ENCODE results near the gene INKA2.

Gene INKA2

DNA sequence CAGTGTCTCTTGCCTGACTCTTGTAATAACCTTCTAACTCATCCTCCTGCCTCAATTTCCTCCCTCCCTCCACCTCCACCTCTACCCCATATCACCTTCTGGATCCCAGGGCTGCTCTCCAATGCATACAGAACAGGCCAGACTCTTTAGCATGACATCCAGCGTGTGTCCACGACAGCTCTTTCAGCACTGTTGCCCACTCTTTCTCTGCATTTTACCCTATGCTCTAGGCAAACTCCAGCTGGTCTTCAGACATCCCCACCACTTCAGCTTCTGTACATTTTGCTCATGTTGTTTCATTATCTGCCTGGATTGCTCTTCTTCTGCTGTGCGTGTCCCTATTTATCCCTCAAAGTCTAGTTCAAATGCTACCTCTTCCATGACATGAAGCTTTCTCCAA, 4.8 kb downstream of the INKA2 start:
- DNase-seq, result no peak
- H3K4me1 ChIP-seq (ENCODE audit: control insufficient read depth, insufficient read depth, low read length, poor library complexity, severe bottlenecking), result peaks cover 8% of the 10 kb centered on the region
- H3K27me3 ChIP-seq (replicated peaks; ENCODE audit: control insufficient read depth, insufficient read depth, low read length, poor library complexity, severe bottlenecking), result no peaks in the 10 kb centered on the region
- no peak overlapping the region for H3K27ac ChIP-seq (ENCODE audit: insufficient read depth, low read length, poor library complexity, severe bottlenecking)
- no peak overlapping the region for H3K4me3 ChIP-seq (ENCODE audit: insufficient read depth, low read depth, low read length, poor library complexity, severe bottlenecking)
- no peaks in the 10 kb centered on the region for H3K36me3 ChIP-seq (ENCODE audit: control insufficient read depth, insufficient read depth, low read length)
- no peaks in the 10 kb centered on the region for H3K9me3 ChIP-seq (ENCODE audit: control insufficient read depth, low read length)

DNA sequence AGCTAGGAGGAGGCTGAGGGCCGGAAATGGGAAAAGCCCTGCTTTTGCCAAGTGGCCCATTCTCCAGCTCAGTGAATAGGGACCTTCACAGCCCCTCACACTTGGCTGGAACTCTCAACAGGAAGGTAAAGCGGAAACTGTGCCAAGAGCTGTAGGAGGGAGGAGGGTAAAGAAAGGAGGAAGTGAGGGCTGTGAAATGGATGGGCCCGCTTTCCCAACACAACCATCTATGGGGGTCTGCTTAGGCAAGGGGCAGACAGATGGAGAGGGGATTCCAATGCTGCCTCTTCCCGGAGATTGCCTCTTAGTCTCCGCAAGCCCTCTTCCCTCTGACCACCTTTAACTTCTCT, 5.2 kb downstream of the INKA2 start:
- no peak for DNase-seq
- Histone ChIP-seq H3K36me3 (ENCODE audit: control insufficient read depth, insufficient read depth, low read length) (no peaks in the 10 kb centered on the region), H3K9me3 (ENCODE audit: control insufficient read depth, low read length) (no peaks in the 10 kb centered on the region), H3K27me3 (replicated peaks; ENCODE audit: control insufficient read depth, insufficient read depth, low read length, poor library complexity, severe bottlenecking) (no peaks in the 10 kb centered on the region), H3K4me1 (ENCODE audit: control insufficient read depth, insufficient read depth, low read length, poor library complexity, severe bottlenecking) (peaks cover 8% of the 10 kb centered on the region), H3K4me3 (ENCODE audit: insufficient read depth, low read depth, low read length, poor library complexity, severe bottlenecking) (no peak overlapping the region), H3K27ac (ENCODE audit: insufficient read depth, low read length, poor library complexity, severe bottlenecking) (no peak overlapping the region)

DNA sequence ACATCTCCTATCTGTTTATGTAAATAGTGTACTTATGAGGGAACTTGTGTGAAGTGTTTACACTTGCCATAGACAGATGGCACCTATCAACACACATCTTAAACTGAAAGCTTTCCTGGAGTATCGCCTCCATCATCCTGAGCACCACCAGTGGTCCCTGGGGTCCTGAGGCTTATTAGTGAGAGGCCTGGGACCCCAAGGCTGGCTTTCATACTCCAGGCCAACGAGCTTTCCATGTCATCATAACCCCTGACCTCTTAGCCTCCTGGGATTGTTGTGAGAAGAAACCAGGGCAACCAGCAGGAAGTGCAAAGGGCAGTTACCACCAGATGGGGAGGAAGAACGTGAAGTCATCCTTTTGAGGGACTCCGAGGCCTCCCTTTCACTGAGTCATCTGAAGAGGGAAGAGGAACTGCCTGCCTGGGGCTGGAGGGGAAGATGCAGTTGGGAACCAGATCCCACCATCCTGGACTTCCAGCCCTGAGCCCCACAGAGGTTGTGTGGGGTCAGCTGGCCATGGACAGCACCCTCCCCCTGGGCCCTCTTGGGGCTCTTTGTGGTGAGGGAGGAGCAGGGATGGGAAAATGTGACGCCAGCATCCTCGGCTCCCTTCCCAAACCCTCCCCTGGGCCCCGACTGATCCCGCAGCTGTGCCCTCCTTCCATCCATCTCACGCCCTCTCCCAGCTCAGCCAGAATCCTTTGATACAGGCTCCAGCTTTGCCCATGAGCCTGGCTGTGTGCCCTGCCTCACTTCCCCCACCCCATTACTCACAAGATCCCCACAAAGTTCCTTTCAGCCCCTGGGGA, 5.8 kb downstream of the INKA2 start:
- Histone ChIP-seq H3K4me1 (ENCODE audit: control insufficient read depth, insufficient read depth, low read length, poor library complexity, severe bottlenecking) (peaks cover 8% of the 10 kb centered on the region), H3K27me3 (replicated peaks; ENCODE audit: control insufficient read depth, insufficient read depth, low read length, poor library complexity, severe bottlenecking) (no peaks in the 10 kb centered on the region), H3K4me3 (ENCODE audit: insufficient read depth, low read depth, low read length, poor library complexity, severe bottlenecking) (no peak overlapping the region), H3K27ac (ENCODE audit: insufficient read depth, low read length, poor library complexity, severe bottlenecking) (no peak overlapping the region), H3K9me3 (ENCODE audit: control insufficient read depth, low read length) (no peaks in the 10 kb centered on the region), H3K36me3 (ENCODE audit: control insufficient read depth, insufficient read depth, low read length) (no peaks in the 10 kb centered on the region)
- no peak for DNase-seq

DNA sequence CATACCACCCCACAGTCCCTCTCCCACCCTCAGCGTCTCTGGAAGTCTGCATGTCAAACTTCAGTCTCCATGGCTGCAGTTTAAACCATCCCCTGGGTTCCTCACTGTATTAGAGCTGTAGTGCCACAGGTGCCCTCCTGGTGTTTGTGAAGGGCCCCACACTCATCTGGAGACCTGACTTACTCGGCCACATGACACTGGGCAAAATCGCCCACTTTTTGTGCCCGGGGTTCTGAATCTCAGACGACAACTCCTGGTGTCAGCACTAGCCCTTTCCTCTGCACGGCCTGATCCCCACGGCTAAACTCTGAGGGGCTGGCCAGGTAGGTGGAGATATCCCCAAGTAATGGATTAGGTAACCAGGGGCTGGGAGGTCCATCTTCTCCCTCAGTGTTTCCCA, 6.5 kb downstream of the INKA2 start:
- Histone ChIP-seq H3K4me3 (ENCODE audit: insufficient read depth, low read depth, low read length, poor library complexity, severe bottlenecking) (no peak overlapping the region), H3K36me3 (ENCODE audit: control insufficient read depth, insufficient read depth, low read length) (no peaks in the 10 kb centered on the region), H3K27me3 (replicated peaks; ENCODE audit: control insufficient read depth, insufficient read depth, low read length, poor library complexity, severe bottlenecking) (no peaks in the 10 kb centered on the region), H3K27ac (ENCODE audit: insufficient read depth, low read length, poor library complexity, severe bottlenecking) (no peak overlapping the region), H3K4me1 (ENCODE audit: control insufficient read depth, insufficient read depth, low read length, poor library complexity, severe bottlenecking) (peaks cover 2% of the 10 kb centered on the region), H3K9me3 (ENCODE audit: control insufficient read depth, low read length) (no peaks in the 10 kb centered on the region)
- DNase-seq, result no peak

DNA sequence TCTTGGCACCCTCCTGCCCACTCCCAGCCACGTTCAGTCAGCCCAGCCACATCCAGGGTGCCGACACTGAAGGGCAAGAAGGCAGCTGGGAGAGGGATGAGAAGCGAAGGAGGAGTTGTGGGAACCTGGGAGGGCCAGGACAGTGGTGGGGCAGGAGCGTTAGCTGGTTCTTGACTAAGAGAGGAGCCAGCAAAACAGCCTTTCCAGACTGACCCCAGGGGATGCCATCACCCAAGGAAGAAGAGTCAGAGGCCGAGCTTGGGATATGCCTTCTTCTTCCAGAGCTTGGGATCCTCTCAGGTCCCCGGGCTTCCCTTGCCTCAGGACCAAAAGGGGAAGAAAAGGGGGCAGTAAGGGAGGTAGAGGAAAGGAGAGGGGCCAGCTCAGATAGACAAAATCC, 7.2 kb downstream of the INKA2 start:
- no peaks in the 10 kb centered on the region for H3K27me3 ChIP-seq (replicated peaks; ENCODE audit: control insufficient read depth, insufficient read depth, low read length, poor library complexity, severe bottlenecking)
- no peak for DNase-seq
- no peak overlapping the region for H3K4me3 ChIP-seq (ENCODE audit: insufficient read depth, low read depth, low read length, poor library complexity, severe bottlenecking)
- H3K27ac ChIP-seq (ENCODE audit: insufficient read depth, low read length, poor library complexity, severe bottlenecking), result no peak overlapping the region
- no peaks in the 10 kb centered on the region for H3K4me1 ChIP-seq (ENCODE audit: control insufficient read depth, insufficient read depth, low read length, poor library complexity, severe bottlenecking)
- no peaks in the 10 kb centered on the region for H3K36me3 ChIP-seq (ENCODE audit: control insufficient read depth, insufficient read depth, low read length)
- H3K9me3 ChIP-seq (ENCODE audit: control insufficient read depth, low read length), result no peaks in the 10 kb centered on the region

DNA sequence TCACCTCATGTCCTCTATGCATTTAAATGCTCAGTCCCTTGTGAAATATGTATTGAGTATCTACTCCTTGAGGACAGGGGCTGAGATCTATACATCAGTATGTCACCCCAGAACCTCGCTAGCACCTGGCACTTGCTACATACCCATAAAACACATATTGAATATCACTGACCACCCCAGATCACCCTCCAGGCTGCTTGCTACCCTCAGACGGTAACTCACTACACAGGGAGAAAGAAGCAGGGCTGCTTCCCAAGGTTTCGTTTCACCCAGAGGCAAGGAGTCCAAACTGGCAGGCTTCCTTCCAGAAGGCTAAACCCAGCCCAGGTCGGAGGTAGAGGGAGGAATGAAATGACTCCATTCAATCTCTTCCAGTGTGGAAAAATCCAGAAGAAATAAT, 8.5 kb downstream of the INKA2 start:
- DNase-seq, result no peak
- no peaks in the 10 kb centered on the region for H3K36me3 ChIP-seq (ENCODE audit: control insufficient read depth, insufficient read depth, low read length)
- H3K4me1 ChIP-seq (ENCODE audit: control insufficient read depth, insufficient read depth, low read length, poor library complexity, severe bottlenecking), result no peaks in the 10 kb centered on the region
- H3K4me3 ChIP-seq (ENCODE audit: insufficient read depth, low read depth, low read length, poor library complexity, severe bottlenecking), result no peak overlapping the region
- no peaks in the 10 kb centered on the region for H3K9me3 ChIP-seq (ENCODE audit: control insufficient read depth, low read length)
- H3K27ac ChIP-seq (ENCODE audit: insufficient read depth, low read length, poor library complexity, severe bottlenecking), result no peak overlapping the region
- H3K27me3 ChIP-seq (replicated peaks; ENCODE audit: control insufficient read depth, insufficient read depth, low read length, poor library complexity, severe bottlenecking), result no peaks in the 10 kb centered on the region

DNA sequence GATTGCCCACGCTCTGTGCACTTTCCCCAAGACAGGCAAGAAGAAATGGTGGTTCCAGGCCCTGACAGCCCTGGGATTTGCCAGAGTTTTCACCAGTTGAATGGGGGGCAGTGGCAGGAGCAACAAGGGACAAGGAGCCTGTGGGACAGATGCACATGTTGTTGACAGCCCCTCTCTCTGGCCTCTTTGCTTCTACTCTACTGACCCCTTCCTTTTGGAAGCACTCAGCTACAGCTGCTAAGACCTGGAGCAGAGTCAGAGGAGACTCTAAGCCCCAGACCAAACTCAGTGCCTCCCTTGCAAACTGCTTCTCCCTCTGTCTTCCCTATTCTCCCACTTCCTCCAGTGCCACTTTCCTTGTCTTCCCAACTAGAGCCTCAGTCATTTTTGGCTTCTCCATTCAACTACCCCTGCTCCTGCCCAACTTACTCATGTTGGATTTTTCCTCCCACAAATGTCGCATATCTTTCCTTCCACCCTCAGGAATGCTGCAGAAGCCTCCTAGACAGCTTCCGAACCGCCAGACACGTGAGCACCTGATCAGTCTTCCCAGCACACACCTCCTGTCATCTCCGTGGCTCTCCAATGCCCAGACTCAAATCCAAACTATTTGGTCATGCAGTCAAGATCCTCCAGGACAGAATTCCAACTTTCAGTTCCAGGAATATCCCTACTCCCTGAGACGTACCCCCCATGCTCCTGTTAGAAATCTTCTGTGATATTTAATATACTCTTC, 9.1 kb downstream of the INKA2 start:
- no peaks in the 10 kb centered on the region for H3K36me3 ChIP-seq (ENCODE audit: control insufficient read depth, insufficient read depth, low read length)
- H3K27ac ChIP-seq (ENCODE audit: insufficient read depth, low read length, poor library complexity, severe bottlenecking), result no peak overlapping the region
- H3K4me3 ChIP-seq (ENCODE audit: insufficient read depth, low read depth, low read length, poor library complexity, severe bottlenecking), result no peak overlapping the region
- H3K27me3 ChIP-seq (replicated peaks; ENCODE audit: control insufficient read depth, insufficient read depth, low read length, poor library complexity, severe bottlenecking), result no peaks in the 10 kb centered on the region
- DNase-seq, result no peak
- no peaks in the 10 kb centered on the region for H3K4me1 ChIP-seq (ENCODE audit: control insufficient read depth, insufficient read depth, low read length, poor library complexity, severe bottlenecking)
- no peaks in the 10 kb centered on the region for H3K9me3 ChIP-seq (ENCODE audit: control insufficient read depth, low read length)

DNA sequence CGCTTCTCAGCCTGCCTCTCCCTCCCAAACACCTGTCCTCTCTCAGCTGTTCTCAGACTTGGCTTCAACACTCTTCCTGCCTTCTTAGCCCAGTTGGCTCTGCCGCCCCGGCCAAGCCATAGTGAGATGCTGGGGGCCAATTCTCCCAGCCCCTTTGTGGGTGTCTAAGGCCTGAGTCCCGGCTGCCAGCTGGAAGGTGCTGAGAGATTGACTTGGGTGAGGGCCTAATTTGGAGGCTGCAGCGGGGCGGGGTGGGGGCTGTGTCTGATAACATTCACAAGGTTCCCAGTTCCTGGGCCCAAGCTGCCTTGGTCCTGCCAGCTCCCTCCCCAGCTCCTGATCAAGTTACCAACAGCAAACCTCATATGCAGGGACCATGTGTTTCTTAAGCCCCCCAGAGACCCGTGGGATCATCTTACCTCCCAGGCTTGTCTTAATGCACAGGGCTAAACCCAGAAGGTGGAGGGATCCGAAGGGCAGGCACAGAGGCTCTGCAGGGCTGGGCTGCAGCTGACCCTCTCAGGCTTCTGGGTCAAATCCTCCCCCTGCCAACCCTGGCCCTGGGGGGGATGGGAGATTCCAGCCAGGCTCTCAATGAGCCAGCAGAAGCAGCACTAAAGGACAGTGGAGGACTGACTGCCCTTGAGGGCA, 9.8 kb downstream of the INKA2 start:
- no peak for DNase-seq
- Histone ChIP-seq H3K4me1 (ENCODE audit: control insufficient read depth, insufficient read depth, low read length, poor library complexity, severe bottlenecking) (no peaks in the 10 kb centered on the region), H3K27ac (ENCODE audit: insufficient read depth, low read length, poor library complexity, severe bottlenecking) (no peak overlapping the region), H3K9me3 (ENCODE audit: control insufficient read depth, low read length) (no peaks in the 10 kb centered on the region), H3K4me3 (ENCODE audit: insufficient read depth, low read depth, low read length, poor library complexity, severe bottlenecking) (no peak overlapping the region), H3K36me3 (ENCODE audit: control insufficient read depth, insufficient read depth, low read length) (no peaks in the 10 kb centered on the region), H3K27me3 (replicated peaks; ENCODE audit: control insufficient read depth, insufficient read depth, low read length, poor library complexity, severe bottlenecking) (no peaks in the 10 kb centered on the region)

DNA sequence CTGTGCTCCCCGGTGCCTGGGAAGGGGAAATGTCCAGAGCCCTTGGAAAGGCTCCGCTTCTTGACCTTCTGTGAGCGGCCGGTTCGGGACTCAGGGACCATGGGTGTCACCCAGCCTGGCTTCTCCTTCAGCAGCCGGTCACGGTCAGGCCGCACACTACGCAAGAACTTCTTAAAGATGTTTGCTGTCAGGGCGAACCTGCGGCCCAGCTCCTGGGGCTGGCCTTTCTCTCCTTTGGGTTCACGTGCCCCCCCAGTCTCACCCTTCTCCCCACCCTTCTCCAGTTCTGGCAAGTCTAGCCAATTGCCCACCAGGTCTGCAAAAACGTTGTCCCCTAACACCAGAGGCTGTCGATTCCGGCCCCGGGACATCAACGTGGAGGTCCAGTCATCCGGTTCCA, 12.1 kb downstream of the INKA2 start:
- Histone ChIP-seq H3K27me3 (replicated peaks; ENCODE audit: control insufficient read depth, insufficient read depth, low read length, poor library complexity, severe bottlenecking) (no peaks in the 10 kb centered on the region), H3K36me3 (ENCODE audit: control insufficient read depth, insufficient read depth, low read length) (no peaks in the 10 kb centered on the region), H3K4me1 (ENCODE audit: control insufficient read depth, insufficient read depth, low read length, poor library complexity, severe bottlenecking) (peaks cover 12% of the 10 kb centered on the region), H3K27ac (ENCODE audit: insufficient read depth, low read length, poor library complexity, severe bottlenecking) (no peak overlapping the region), H3K4me3 (ENCODE audit: insufficient read depth, low read depth, low read length, poor library complexity, severe bottlenecking) (no peak overlapping the region), H3K9me3 (ENCODE audit: control insufficient read depth, low read length) (no peaks in the 10 kb centered on the region)
- DNase-seq, result no peak

DNA sequence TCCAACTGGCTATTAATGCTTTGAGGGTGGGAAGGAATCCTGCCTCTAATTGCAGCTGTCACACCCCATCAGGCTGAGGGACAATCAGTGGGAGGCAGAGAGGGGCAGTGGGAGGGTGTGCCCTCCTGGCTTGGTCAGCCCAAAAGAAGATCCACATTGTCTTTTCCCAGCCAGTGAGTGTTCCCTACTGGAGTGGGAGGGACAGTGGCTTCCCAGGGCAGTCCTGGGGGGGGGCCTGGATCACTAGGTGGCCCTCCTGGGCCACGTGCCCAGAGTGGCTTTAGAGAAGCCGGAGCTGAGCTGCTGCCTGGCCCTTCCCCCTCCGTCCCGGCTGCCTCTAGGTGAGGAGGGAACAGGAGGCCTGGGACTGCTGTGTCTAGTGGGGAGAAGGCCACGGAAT, 14.0 kb downstream of the INKA2 start:
- no peaks in the 10 kb centered on the region for H3K27me3 ChIP-seq (replicated peaks; ENCODE audit: control insufficient read depth, insufficient read depth, low read length, poor library complexity, severe bottlenecking)
- H3K9me3 ChIP-seq (ENCODE audit: control insufficient read depth, low read length), result no peaks in the 10 kb centered on the region
- peaks cover 12% of the 10 kb centered on the region for H3K4me1 ChIP-seq (ENCODE audit: control insufficient read depth, insufficient read depth, low read length, poor library complexity, severe bottlenecking)
- no peak overlapping the region for H3K27ac ChIP-seq (ENCODE audit: insufficient read depth, low read length, poor library complexity, severe bottlenecking)
- no peaks in the 10 kb centered on the region for H3K36me3 ChIP-seq (ENCODE audit: control insufficient read depth, insufficient read depth, low read length)
- no peak for DNase-seq
- H3K4me3 ChIP-seq (ENCODE audit: insufficient read depth, low read depth, low read length, poor library complexity, severe bottlenecking), result no peak overlapping the region

Data from effector memory CD4-positive, alpha-beta T cell (primary cell).